HG03108 (cell line): ENCODE data around the gene PLEKHA5.
"Not testable (repeated sequence)": the region's sequence is repeated elsewhere in the genome, so short reads cannot be mapped to it uniquely, and the experiment has no call there.

Experiments used
- ATAC-seq: cut with Tn5 transposase; IDR thresholded peaks from one replicate; pipeline ENCODE4 v1.9.1; 2021; ENCODE audit warnings: moderate library complexity; ENCODE audit not compliant: unreplicated experiment

Gene PLEKHA5

GRCh38 chr12:19166387-19166786 lies 36.9 kb downstream of the PLEKHA5 start:
- ATAC-seq = no peak

GRCh38 chr12:19166956-19167355 lies 37.4 kb downstream of the PLEKHA5 start:
- ATAC-seq = no peak

DNA sequence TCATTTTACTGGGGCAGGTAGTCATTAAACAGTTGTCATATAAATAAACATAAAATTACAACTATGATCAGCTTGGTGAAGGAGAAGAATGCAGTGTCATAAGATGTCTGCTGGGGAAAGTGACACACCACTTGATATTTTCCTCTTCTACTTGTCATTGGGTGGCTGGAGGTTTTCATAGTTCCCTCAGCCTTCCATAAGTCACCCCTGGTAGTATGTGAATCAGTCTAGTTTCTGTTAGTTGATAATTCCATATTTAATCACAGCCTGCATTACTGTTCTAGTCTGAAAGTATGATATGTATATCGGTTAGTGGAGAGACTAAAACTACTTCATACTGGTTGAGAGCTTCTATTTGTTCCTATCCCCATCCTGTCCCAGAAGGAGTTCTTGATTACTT lies 38.2 kb downstream of the PLEKHA5 start:
- no peak for ATAC-seq

DNA sequence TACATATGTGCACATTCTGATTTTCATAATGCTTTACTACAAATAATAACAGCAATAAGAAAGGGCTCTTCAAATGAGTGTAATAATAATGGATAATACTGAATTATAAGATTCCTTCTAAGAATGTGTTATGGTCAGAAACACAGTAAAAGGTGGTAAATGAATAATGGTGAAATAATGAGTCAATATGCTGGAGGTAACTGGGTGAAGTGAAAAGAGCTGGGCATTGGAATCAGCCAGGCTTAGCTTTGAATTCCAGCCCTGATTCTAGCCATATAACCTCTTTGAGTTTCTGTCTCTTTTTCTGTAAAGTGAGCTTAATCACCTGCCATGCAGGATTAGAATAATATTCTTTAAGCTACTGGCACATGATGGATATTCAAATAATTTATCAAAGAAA lies 39.1 kb downstream of the PLEKHA5 start:
- ATAC-seq = no peak

- ATAC-seq = no peak
Measured at GRCh38 chr12:19169222-19169621, 39.7 kb downstream of the PLEKHA5 start.

DNA sequence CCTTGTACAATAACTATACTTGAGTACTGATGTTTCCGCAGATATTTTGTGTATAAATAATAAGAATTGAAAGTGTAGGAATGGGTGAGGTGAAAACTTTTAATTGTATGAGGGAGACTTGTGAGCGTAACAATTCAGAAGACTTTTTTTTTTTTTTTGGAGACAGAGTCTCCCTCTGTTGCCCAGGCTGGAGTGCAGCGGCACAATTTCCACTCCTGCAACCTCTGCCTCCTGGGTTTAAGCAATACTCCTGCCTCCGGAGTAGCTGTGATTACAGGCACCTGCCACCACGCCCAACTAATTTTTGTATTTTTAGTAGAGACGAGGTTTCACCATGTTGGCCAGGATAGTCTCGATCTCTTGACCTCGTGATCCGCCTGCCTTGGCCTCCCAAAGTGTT lies 40.8 kb downstream of the PLEKHA5 start:
- ATAC-seq = not testable (repeated sequence)

DNA sequence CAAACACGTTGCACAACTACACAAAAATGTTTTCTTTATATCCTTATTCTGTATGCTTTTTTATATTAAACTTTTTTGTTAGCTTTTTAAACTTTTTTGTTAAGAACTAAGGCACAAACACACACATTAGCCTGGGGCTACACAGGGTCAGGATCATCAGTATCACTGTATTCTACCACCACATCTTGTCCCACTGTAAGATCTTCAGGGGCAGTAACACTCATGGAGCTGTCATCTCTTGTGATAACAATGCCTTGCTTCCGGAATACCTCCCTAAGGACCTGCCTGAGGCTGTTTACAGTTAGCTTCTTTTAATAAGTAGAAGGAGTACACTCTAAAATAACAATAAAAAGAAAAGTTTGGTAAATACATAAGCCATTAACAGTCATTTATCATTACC lies 42.2 kb downstream of the PLEKHA5 start:
- no peak for ATAC-seq

- ATAC-seq = no peak
Measured at GRCh38 chr12:19177754-19178153, 48.2 kb downstream of the PLEKHA5 start.

DNA sequence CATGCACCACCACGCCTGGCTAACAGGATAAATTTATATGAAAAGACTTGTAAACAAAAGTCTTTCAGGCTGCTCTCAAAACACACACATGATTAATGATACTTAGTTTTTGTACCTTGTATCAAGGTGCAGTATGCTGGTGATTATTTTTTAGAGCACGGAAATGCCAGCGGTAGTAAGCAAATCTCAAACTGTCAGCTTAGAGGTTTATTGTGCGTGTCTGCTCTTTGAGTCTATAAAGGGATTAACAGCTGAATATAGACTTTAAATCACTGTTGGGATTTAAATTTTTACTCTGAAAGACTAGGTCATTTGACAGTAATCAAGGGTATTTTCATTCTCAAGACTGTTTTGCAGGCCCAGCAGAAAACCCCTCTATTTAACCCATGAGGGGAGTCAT lies 50.5 kb downstream of the PLEKHA5 start:
- no peak for ATAC-seq

DNA sequence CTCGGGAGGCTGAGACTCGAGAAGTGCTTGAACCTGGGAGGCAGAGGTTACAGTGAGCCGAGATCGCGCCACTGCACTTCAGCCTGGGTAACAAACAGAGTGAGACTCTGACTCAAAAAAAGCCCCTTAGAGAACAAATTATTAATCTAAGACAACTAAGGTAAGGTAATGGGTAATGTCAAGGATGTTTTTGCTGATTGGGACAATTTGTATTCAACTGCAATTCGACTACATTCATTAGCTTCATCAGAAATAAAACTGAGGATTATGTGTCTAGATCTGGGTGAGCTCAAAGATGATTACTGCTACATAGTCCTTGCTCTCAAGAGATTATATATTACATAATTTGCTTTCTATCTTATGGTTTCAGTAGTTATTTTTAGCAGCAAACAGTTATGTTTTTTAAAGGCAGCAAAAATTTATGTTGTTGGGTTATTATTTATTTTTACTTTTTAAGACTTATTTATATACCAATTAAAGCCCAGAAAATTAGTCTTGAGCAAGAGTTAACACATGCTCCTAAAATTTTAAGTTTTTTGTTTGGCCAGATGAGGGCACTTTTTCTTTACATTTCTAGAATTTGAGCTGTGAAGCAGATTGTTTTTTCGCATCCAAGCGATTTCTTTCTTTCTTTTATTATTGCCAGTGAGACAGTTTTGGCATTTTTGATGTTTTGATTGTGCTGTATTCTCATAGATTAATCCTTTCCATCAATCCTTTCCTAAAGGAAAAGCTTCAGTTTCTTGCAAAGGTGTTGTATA lies 52.3 kb downstream of the PLEKHA5 start:
- no peak for ATAC-seq

DNA sequence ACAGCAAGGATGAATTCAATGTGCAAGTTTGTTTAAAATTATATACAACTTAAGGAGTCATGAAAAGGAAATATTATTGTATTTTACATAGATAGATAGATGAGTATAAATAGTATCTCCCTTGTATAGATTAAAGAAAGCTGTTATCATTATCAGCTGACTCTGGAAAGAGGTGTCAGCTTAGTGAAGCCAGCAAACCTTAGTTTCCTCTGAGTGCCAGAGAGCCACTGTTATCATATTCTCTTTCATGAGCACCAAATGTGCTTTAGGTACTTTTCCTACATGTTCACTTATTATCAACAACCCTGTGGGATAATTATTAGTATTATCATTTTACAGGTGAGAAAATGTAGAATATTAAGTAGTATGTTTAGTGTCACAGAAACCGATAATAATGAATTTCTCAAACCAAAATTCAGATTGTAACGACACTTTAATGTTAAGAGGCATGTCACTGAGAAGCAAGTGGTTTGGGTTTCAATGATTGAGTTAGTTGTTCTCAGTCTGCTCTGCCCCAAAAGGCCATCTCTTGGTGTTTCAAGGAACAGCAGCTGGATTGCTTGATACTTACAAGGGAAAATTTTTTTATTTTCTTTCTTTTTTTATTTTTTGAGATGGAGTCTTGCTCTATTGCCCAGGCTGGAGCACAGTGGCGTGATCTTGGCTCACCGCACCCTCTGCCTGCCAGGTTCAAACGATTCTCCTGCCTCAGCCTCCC lies 53.7 kb downstream of the PLEKHA5 start:
- no peak for ATAC-seq

DNA sequence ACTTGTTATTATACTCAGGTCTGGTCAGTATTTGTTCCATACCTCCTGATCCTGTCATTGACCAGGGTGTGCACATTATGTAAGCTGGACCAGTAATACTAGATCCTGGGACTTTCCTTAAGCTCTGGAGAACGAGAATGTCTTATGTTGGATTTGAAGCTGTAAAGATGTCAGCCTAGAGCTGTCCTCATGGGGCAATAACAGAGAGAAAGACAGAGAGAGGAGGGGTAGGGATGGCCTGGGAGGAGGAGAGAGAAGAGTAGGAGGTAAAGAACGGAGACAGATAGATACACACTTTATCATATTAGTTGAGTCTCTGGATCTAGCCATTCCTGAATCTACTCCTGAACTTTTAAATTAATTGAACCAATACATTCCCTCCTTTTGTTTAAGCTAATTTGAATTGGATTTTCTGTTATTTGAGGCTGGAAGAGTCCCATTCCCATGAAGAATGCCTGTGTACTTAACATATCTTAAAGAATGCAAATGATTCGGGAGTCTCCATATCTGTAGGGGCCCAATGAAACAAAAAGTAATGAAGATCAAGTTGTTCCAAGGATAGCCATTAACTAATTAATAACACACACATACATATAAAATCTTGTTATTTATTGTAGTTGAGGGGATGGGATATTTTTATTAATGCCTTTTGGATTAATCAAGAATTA lies 55.9 kb downstream of the PLEKHA5 start:
- ATAC-seq = no peak

GRCh38 chr12:19186722-19187661 lies 57.5 kb downstream of the PLEKHA5 start:
- ATAC-seq = no peak

DNA sequence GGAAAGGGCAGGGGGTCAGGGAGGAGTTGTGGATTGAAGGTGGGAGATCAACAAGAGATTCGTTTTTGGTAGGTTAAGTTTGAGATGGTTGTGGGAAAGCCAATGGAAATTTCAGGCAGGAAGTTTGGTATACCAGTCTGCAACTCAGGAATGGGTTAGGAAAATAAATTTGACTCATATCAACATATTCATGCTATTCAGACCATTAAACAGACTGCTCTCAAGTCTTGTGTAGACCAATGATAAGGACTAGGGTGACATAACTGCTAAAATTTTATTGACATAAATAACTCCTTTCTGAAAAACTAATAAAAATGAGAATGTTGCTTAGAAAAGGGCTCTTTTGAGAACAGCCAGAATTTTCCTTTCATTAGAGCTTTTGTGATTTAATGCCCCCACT lies 60.0 kb downstream of the PLEKHA5 start:
- no peak for ATAC-seq

DNA sequence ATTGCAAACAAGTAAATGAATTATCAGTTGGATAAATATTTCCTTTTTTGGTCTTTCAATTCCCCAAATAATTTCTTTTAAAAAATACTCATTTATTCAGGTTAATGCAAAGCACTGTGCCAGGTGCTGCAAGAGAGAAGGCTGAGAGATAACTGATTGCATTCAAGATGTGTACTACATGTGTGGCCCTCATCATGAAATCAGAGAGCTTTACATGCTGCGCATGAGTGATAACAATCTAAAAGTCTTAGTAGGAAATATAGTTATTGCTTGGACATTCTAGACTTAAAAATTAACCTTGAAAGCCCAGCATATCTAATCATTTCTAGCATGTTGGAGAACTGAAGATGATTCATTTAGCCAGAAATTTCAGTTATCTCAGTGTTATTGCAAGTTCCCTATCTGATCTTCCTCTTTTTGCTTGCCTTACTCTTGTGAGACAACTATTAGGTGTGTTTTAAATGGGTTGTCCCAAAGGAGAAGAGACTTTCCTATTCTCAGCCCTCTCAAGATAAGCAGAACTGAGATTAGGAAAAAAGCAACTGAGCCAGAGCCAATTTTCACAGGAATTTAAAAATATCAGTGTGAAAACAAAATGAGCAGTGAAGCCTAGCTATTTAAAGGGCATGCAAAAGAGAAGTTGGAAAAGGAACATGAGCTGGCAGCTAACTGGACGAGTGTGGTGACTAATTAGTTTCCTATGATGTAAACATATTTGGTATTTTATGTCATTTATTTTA lies 60.9 kb downstream of the PLEKHA5 start:
- ATAC-seq = no peak

DNA sequence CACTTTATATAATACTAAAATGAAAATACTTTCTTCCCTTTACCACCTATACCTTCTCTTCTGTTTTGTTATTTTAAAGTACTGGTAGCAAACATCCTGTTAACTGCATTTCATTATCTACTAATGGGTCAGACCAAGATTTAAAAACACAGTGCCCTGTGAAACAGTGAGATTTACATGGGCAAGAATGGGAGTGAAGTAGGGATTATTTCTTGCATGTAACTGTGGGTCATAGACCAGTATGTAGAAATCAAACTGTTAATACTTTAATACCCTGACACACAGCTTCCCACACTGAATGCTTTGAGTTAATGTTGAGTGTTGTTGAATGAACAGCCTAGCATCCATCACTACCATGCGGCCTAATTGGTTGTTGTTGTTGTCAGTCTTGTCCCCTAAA lies 61.6 kb downstream of the PLEKHA5 start:
- ATAC-seq = no peak

GRCh38 chr12:19191563-19191962 lies 62.0 kb downstream of the PLEKHA5 start:
- no peak for ATAC-seq

DNA sequence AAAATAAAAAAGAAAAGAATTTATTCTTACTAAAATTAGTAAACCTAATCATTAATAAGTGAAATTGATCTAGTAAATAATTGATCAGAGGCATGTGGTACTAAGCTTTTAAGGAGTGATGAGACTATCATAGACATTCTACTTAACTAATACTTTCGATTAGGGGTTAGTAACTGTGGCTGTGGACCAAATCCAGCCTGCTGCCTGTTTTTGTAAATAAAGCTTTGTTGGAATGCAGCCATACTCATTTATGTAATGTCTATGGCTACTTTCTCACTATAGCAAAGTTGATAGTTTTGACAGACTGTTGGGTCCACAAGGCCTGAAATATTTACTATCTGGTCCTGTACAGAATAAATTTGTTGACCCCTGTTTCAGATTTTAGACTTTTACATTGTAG lies 63.2 kb downstream of the PLEKHA5 start:
- no peak for ATAC-seq

DNA sequence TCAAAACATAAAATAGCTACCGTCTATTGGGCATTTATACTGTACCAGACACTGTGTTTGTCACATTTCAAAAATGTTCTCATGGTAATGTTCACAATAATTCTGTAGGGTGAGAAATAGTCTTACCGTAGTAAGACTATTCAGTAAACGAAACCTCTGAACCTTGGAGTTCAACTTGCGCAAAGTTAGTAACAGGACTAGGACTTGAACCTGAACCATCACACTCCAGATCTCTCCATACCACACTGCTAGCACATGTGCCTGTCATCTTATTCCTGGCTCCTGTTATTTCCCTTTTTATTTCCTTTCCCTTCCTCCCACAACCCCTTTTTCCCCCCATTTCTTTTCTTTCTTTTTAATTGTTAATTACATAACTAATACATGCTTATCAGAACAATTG lies 65.4 kb downstream of the PLEKHA5 start:
- ATAC-seq = no peak

DNA sequence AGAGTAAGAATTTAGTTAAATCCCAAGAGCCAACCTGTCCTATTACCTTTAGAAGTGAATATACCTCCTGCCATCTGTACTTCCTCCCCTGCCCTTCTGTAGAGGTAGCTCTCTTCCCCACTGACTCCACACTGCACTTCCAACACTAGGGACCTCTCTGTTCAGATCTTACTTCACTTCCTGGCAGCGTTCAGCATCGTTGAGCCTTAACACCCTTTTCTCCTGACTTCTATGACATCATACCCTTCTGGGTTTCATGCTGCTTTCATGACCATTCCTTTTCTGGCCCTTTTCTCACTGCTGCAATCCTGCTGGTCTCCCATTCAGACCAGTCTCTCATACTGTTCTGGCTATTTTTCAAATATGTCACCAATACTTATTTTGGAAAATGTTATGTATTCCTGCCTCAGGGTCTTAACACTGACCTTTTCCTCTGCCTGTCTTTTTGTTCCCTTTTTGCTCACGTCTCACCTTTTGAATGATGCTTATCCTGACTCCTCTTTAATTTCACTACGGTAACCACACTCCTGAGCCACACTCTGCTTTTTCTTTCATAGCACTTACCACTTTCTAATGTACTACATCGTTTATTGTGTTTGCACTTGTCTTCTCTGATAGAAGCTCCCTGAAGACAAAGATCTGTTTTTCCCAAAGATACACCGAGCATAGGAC lies 67.6 kb downstream of the PLEKHA5 start:
- ATAC-seq = no peak
